ENCODE data around the gene CDH13. TPM values are rescaled to one million over a fixed set of nuclear protein-coding genes. Genes with fewer than 3 reads are reported as not detected.

CDH13 gene
- total RNA-seq, 2 experiments from 2014 or later, result not detected

DNA sequence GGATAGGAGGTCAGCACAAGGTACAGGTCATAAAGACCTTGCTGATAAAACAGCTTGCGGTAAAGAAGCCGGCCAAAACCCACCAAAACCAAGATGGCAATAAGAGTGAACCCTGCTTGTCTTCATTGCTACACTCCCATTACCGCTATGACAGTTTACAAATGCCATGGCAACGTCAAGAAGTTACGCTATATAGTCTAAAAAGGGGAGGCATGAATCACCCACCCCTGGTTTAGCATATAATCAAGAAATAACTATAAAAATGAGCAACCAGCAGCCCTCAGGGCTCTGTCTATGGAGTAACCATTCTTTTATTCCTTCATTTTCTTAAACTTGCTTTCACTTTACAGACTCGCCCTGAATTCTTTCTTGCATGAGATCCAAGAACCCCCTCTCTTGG, 1180.0 kb downstream of the CDH13 start:
- Mint-ChIP-seq H3K36me3 (peaks cover 18% of the 10 kb centered on the region), H3K4me1 (peaks cover 38% of the 10 kb centered on the region), H3K27ac (no peak overlapping the region), H3K27me3 (peaks cover 10% of the 10 kb centered on the region), H3K9me3 (ENCODE audit: low read depth) (no peaks in the 10 kb centered on the region), H3K4me3 (no peak overlapping the region)
- CTCF ChIA-PET, result no interaction called here
- ATAC-seq (no peak), DNase-seq (no peak)

GRCh38 chr16:83807327-83807709, 1180.5 kb downstream of the CDH13 start:
- no peaks in the 10 kb centered on the region for H3K9me3 Mint-ChIP-seq (ENCODE audit: low read depth)
- peak overlapping the region; percentile 92 for H3K4me3 Mint-ChIP-seq
- peaks cover 21% of the 10 kb centered on the region for H3K36me3 Mint-ChIP-seq
- CTCF ChIA-PET, result no interaction called here
- DNase-seq (no peak), ATAC-seq (no peak)
- H3K4me1 Mint-ChIP-seq, result peaks cover 35% of the 10 kb centered on the region
- peak overlapping the region; percentile 88 for H3K27ac Mint-ChIP-seq
- peaks cover 7% of the 10 kb centered on the region for H3K27me3 Mint-ChIP-seq

DNA sequence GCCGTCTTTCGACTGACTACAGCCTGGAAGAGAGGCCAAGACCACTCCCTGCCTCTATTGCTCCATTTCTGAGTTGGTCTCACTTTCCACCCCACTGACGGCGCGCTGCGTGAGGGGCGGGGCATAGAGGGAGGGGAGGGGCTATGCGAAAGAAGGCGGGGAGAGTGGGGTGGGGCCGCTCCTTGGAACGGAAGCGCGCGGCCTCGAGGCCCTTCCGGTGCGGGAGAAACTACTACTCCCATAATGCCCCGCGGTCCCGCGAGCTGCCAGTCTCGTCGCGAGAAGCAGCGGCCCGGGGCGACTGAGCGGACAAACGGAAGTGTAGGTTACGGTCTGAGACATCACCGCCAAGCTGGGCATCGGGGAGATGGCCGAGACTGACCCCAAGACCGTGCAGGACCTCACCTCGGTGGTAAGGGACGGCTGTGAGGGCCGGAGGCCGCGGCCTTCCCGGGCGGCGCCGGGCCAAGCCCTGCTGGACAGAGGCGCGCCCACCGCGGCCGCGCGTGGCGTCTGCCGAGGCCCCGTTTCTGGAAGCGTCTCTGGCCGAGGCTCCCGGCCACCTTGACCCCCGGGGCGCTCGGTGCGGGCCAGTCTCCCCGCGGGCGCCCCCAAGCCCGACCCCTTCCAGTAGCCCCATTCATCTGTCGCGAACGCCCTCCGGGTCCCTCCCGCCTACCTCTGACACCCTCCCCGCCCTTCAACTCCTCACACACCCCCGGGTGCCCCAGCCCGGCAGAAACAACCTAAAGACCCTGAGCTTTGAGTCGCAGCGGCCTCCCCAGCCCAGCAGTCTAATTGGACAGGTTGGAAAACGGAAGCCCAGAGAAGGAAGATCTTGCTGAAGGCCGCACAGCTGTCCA, 1181.2 kb downstream of the CDH13 start, which contains the start of gene HSBP1:
TSS of gene HSBP1 (plus strand) at position 269 of the 863 bp plus-strand sequence. CDS start at position 368, 99 bp downstream.
- peak within 1 kb of the TSS; percentile 89 for H3K27ac Mint-ChIP-seq
- peaks cover 3% of the 10 kb centered on the region for H3K27me3 Mint-ChIP-seq
- CTCF ChIA-PET, result no interaction called here
- DNase-seq, result peak; percentile 96
- ATAC-seq, result peak; percentile 98
- peaks cover 27% of the 10 kb centered on the region for H3K36me3 Mint-ChIP-seq
- no peaks in the 10 kb centered on the region for H3K9me3 Mint-ChIP-seq (ENCODE audit: low read depth)
- peaks cover 32% of the 10 kb centered on the region for H3K4me1 Mint-ChIP-seq
- H3K4me3 Mint-ChIP-seq, result peak within 1 kb of the TSS; percentile 92

DNA sequence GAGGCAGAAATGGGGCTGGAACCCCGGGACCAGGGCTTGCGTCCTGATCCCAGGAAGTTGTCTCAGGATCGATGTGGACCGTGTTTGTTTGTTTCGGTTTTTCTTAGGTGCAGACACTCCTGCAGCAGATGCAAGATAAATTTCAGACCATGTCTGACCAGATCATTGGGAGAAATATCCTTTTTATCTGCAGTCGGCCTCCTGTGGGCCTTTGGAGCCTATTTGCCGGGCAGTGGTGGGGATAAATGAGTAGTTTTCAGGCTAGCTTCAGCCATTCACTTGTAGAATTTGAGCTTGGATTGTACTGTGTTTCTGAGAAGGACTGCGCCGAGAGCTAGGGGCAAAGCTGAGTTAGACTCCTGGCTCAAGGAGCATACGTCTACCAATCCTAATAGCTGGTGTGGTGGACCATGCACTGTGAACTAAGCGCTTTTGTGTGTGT, 1181.8 kb downstream of the CDH13 start:
- H3K27me3 Mint-ChIP-seq, result no peaks in the 10 kb centered on the region
- peaks cover 35% of the 10 kb centered on the region for H3K4me1 Mint-ChIP-seq
- H3K36me3 Mint-ChIP-seq, result peaks cover 28% of the 10 kb centered on the region
- DNase-seq (no peak), ATAC-seq (no peak)
- CTCF ChIA-PET, result no interaction called here
- H3K4me3 Mint-ChIP-seq, result peak overlapping the region; percentile 92
- H3K27ac Mint-ChIP-seq, result peak overlapping the region; percentile 89
- H3K9me3 Mint-ChIP-seq (ENCODE audit: low read depth), result no peaks in the 10 kb centered on the region

DNA sequence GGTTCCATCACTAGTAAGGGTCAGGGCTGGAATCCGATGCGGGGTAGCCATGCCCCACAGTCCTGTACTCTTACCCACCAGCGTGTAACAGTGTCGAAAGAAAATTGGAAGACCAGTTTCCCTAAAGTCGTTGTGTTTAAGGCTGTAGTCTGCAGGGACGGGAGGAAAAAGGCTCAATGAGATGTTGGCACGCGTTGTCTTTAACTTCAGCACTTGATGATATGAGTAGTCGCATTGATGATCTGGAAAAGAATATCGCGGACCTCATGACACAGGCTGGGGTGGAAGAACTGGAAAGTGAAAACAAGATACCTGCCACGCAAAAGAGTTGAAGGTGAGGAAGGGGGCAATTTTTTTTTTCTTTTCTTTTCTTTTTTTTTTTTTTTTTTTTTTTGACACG, 1182.3 kb downstream of the CDH13 start:
- no peak for ATAC-seq
- Mint-ChIP-seq H3K9me3 (ENCODE audit: low read depth) (no peaks in the 10 kb centered on the region), H3K36me3 (peaks cover 28% of the 10 kb centered on the region), H3K4me1 (peaks cover 37% of the 10 kb centered on the region), H3K27ac (peak overlapping the region; percentile 89), H3K27me3 (no peaks in the 10 kb centered on the region), H3K4me3 (peak overlapping the region; percentile 92)
- no peak for DNase-seq
- CTCF ChIA-PET, result interaction anchor here (0.7 kb wide), 1 partner anchor 1513 kb away, joined by 3 read pairs; no protein-coding TSS in a partner anchor

DNA sequence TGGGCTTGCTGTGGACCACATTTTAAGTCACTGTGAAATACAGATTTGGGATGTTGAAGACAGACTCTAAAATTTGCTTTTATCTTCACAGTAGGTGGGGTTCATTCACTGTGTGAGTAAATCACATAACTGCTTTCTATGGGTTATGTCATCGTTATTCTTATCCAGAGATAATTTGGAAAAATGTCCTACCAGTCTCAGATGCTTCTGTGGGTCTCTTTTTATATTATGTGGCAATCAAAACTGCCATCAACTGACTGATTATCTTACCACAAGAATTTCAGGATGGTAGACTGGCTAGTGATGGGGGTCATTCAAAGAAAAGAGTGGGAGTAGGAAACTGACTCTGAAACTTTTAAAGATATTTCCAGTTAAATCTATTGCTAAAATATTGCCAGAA, 1184.1 kb downstream of the CDH13 start:
- ATAC-seq, result no peak
- Mint-ChIP-seq H3K27ac (no peak overlapping the region), H3K36me3 (peaks cover 28% of the 10 kb centered on the region), H3K9me3 (ENCODE audit: low read depth) (no peaks in the 10 kb centered on the region), H3K27me3 (no peaks in the 10 kb centered on the region), H3K4me3 (no peak overlapping the region), H3K4me1 (peaks cover 37% of the 10 kb centered on the region)
- no peak for DNase-seq
- CTCF ChIA-PET, result interaction anchor here (1.1 kb wide), 1 partner anchor 14 kb away, joined by 3 read pairs; no protein-coding TSS in a partner anchor

- no peaks in the 10 kb centered on the region for H3K9me3 Mint-ChIP-seq (ENCODE audit: low read depth)
- ATAC-seq (no peak), DNase-seq (no peak)
- CTCF ChIA-PET, result interaction anchor here (2.0 kb wide), 1 partner anchor 11 kb away, joined by 7 read pairs; no protein-coding TSS in a partner anchor
- H3K4me1 Mint-ChIP-seq, result peaks cover 24% of the 10 kb centered on the region
- H3K27me3 Mint-ChIP-seq, result no peaks in the 10 kb centered on the region
- H3K36me3 Mint-ChIP-seq, result peaks cover 23% of the 10 kb centered on the region
- no peak overlapping the region for H3K4me3 Mint-ChIP-seq
- H3K27ac Mint-ChIP-seq, result no peak overlapping the region
Observed at GRCh38 chr16:83813823-83814658, 1187.3 kb downstream of the CDH13 start.

DNA sequence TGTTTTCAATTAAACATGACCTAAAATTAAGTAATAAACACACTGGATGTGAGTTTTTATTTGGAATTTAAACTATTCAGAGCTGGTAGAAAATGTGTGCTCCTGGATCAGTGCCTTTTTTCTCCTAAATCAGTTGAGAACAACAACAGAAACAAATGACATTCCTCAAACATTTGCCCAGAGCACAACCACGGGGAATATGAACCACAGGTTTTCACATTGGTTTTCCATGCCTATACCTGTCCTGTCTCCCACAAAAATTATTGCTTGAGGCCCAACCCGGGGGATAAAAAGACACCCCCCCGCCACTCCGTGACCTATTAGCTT, 1187.9 kb downstream of the CDH13 start:
- Mint-ChIP-seq H3K9me3 (ENCODE audit: low read depth) (no peaks in the 10 kb centered on the region), H3K4me1 (peaks cover 21% of the 10 kb centered on the region), H3K36me3 (peaks cover 21% of the 10 kb centered on the region)

DNA sequence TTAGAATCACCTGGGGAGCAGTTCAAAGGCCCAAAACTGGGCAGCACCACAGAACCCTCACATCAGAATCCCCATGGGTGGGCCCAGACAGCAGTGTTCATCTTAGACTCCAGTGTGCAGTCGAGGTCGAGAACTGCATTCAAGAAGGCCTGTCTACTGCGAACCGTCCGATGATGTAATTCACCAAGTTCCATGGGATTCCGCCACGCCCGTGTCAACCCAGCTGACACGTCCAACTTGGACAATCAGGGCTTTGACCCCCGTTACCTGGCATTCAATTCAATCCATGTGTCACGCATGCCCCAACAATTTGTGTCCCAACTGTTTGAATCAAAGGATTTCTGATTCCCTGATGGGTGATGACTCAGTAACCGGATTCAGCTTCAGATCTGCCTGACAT, 1190.3 kb downstream of the CDH13 start:
- H3K27ac Mint-ChIP-seq, result no peak overlapping the region
- H3K36me3 Mint-ChIP-seq, result peaks cover 8% of the 10 kb centered on the region
- DNase-seq (no peak), ATAC-seq (no peak)
- H3K4me3 Mint-ChIP-seq, result no peak overlapping the region
- no peaks in the 10 kb centered on the region for H3K9me3 Mint-ChIP-seq (ENCODE audit: low read depth)
- H3K4me1 Mint-ChIP-seq, result peaks cover 8% of the 10 kb centered on the region
- no peaks in the 10 kb centered on the region for H3K27me3 Mint-ChIP-seq
- CTCF ChIA-PET, result no interaction called here

More for the DNA sequence above, 1187.9 kb downstream of the CDH13 start:
- H3K27me3 Mint-ChIP-seq, result no peaks in the 10 kb centered on the region
- H3K4me3 Mint-ChIP-seq, result no peak overlapping the region
- CTCF ChIA-PET, result interaction anchor here (1.3 to 2.0 kb wide), 2 partner anchors 10 to 12 kb away, joined by 4 to 7 read pairs; no protein-coding TSS in a partner anchor
- no peak for ATAC-seq
- DNase-seq, result no peak
- no peak overlapping the region for H3K27ac Mint-ChIP-seq

- ATAC-seq (no peak), DNase-seq (no peak)
- Mint-ChIP-seq H3K4me3 (no peak overlapping the region), H3K27ac (no peak overlapping the region), H3K36me3 (no peaks in the 10 kb centered on the region), H3K4me1 (peaks cover 1% of the 10 kb centered on the region), H3K9me3 (ENCODE audit: low read depth) (no peaks in the 10 kb centered on the region), H3K27me3 (no peaks in the 10 kb centered on the region)
- CTCF ChIA-PET, result no interaction called here
Observed at GRCh38 chr16:83818276-83818675, 1191.5 kb downstream of the CDH13 start.

GRCh38 chr16:83819361-83819760, 1192.6 kb downstream of the CDH13 start:
- DNase-seq (no peak), ATAC-seq (no peak)
- Mint-ChIP-seq H3K4me1 (no peaks in the 10 kb centered on the region), H3K27ac (no peak overlapping the region), H3K27me3 (no peaks in the 10 kb centered on the region), H3K36me3 (no peaks in the 10 kb centered on the region), H3K9me3 (ENCODE audit: low read depth) (no peaks in the 10 kb centered on the region), H3K4me3 (no peak overlapping the region)
- CTCF ChIA-PET, result no interaction called here

- H3K27me3 Mint-ChIP-seq, result no peaks in the 10 kb centered on the region
- H3K4me3 Mint-ChIP-seq, result no peak overlapping the region
- no peaks in the 10 kb centered on the region for H3K36me3 Mint-ChIP-seq
- H3K27ac Mint-ChIP-seq, result no peak overlapping the region
- H3K4me1 Mint-ChIP-seq, result peaks cover 5% of the 10 kb centered on the region
- CTCF ChIA-PET, result interaction anchor here (0.9 to 1.4 kb wide), 9 partner anchors 9 to 130 kb away, joined by 3 to 8 read pairs (median 3); no protein-coding TSS in a partner anchor
- DNase-seq, result peak; percentile 84
- peak; percentile 95 for ATAC-seq
- H3K9me3 Mint-ChIP-seq (ENCODE audit: low read depth), result no peaks in the 10 kb centered on the region
Observed at GRCh38 chr16:83826146-83826913, 1199.6 kb downstream of the CDH13 start.

Measured in activated CD8-positive, alpha-beta memory T cell treated with anti-CD3 and anti-CD28 coated beads, Interleukin-2, amount 10 ng/mL, durations not matched to agents 7 days and 5 days (primary cell).